Heart right ventricle (tissue), 16 donors: ENCODE measurements around the gene DNAJB6. TPM values are rescaled to one million over a fixed set of nuclear protein-coding genes. Genes with fewer than 3 reads are reported as not detected.

Experiments
- ATAC-seq, 8 donors: fragments of 200-7000 bp; cut with Tn5 transposase; one replicate each; pipeline ENCODE4 v1.9.1; 2020; ENCODE audit warnings: mild to moderate bottlenecking in 8 of 8, moderate library complexity in 8 of 8, moderate number of reproducible peaks in 1 of 8
- DNase-seq, 2 donors: peaks; one replicate each; pipeline ENCODE4 v3.0.0-alpha.2; 2020
- H3K27ac ChIP-seq, 10 donors: fragments of 200-600 bp; sonication (generic) in 2 of 10; one replicate each; pipeline versions ENCODE4 v1.5.0 to v1.8.0; 2020 to 2022; ENCODE audit warnings: mild to moderate bottlenecking in 3 of 10
- H3K27me3 ChIP-seq, 7 donors: fragments of 200-600 bp; one replicate each; pipeline ENCODE4 v1.8.0; 2021 to 2022; ENCODE audit warnings: mild to moderate bottlenecking in 2 of 7
- H3K36me3 ChIP-seq, 9 donors: fragments of 200-600 bp; sonication (generic) in 1 of 9; one replicate each; pipeline versions ENCODE4 v1.5.0 to v1.8.0; 2020 to 2022; ENCODE audit warnings: mild to moderate bottlenecking in 2 of 9
- H3K4me1 ChIP-seq, 9 donors: fragments of 200-600 bp; sonication (generic) in 1 of 9; one replicate each; pipeline versions ENCODE4 v1.5.0 to v1.8.0; 2020 to 2022; ENCODE audit warnings: mild to moderate bottlenecking in 4 of 9
- H3K4me3 ChIP-seq, 10 donors: fragments of 200-600 bp; sonication (generic) in 2 of 10; one replicate each; pipeline versions ENCODE4 v1.5.0 to v1.8.0; 2020 to 2022; ENCODE audit warnings: mild to moderate bottlenecking in 7 of 10, moderate library complexity in 2 of 10
- H3K9me3 ChIP-seq, 11 donors: fragments of 200-600 bp in 10 of 11; sonication (generic) in 2 of 11; one replicate each; pipeline versions ENCODE4 v1.5.0 to v1.8.0; 2013 to 2022; ENCODE audit warnings: mild to moderate bottlenecking in 2 of 11, control low read depth in 1 of 11, moderate library complexity in 1 of 11
- CTCF ChIP-seq, 9 donors: fragments of 200-600 bp; sonication (generic) in 2 of 9; IDR thresholded peaks; one replicate each; pipeline versions ENCODE4 v1.5.0 to v1.8.0; 2021 to 2022; ENCODE audit warnings: antibody characterized with exemption in 9 of 9, mild to moderate bottlenecking in 5 of 9, moderate library complexity in 1 of 9
- WGBS, 2 donors: extraction: QIAGEN DNeasy Blood & Tissue Kit; methylation state at CpG; one replicate each; pipeline ENCODE4 v1.1.7; 2013; ENCODE audit warnings: inconsistent platforms in 1 of 2; 5-methylcytosine and 5-hydroxymethylcytosine counted together
- intact Hi-C, 10 donors: fragments of 100-400 bp; cut with DNase I; formaldehyde crosslinking; loops; one replicate each; pipeline versions ENCODE4 v1.11.1 to v1.14.2; 2022
- polyA plus RNA-seq, 2 donors: library from polyadenylated mRNA; stranded (reverse); fragments of 200-250 nt; gene quantifications; one replicate each; pipeline ENCODE4 v1.2.3, GENCODE V29; 2013
- total RNA-seq, 10 donors: library from RNA; stranded (reverse); fragmentation: NEBNext Ultra II Directional in 3 of 10; extraction: Animal tissue kit (Norgen Biotek cat#: 25700) in 3 of 10; gene quantifications; one replicate each; pipeline versions ENCODE4 v1.2.1 to v1.2.4, GENCODE V29; 2021 to 2023
- donor health status: Arrhythmogenic right ventricular cardiomyopathy.
- donor health status: ischemic (EF 13 %, LVEDD 7.1; RV severe dilation, severe dysfunction).
- donor health status: healthy with polysubstance abuse.
- donor health status: DM: no; HTN: yes; CAD: no.
- donor health status: DM: no; HTN: no; CAD: no.
- donor health status: ischemic (EF 25% LVEDD 6.9; RV normal size, moderate dysfunction).
- donor health status: ischemic (EF 25% LVEDD 5.7; RV mildly dilated, moderate dysfunction).
- donor health status: healthy.
- donor health status: DM: yes; HTN: yes; CAD: no.
- donor health status: Ischemic cardiomyopathy.
- donor health status: ischemic (EF 35%, LVEDD 5.7; RV mildly dilated, moderate dysfunction).
- donor health status: nonischemic (EF 11% LVEDD 7.7; RV severe dilation, severe dysfunction).
- donor health status: DM: yes; HTN: yes; CAD: no.
- donor health status: PGD.
- donor health status: ischemic (EF 29% LVEDD 5.4; RV normal size, mild dysfunction).
- donor health status: nonischemic (EF 23%, LVEDD 6.1; RV moderate dilation, normal function).

DNAJB6 gene
- total and polyA plus RNA-seq, 12 donors, result 114 to 200 (median 183) TPM

- Histone ChIP-seq H3K27me3 (peaks cover 0 to 75% (median 47%) of the 10 kb centered on the region in 7 donors), H3K4me3 (no peak overlapping the region), H3K27ac (no peak overlapping the region), H3K9me3 (no peaks in the 10 kb centered on the region), H3K4me1 (no peaks in the 10 kb centered on the region), H3K36me3 (no peaks in the 10 kb centered on the region)
- no peak for DNase-seq
- intact Hi-C loops, result no loop called here
- ATAC-seq, result no peak
- no peak for TF ChIP-seq CTCF (IDR thresholded peaks at IDR 0.05)
- 51 to 53% methylated on average over 11 to 12 of the region's 12 CpGs for WGBS, 2 donors
Observed at GRCh38 chr7:157461573-157462418, 125.0 kb downstream of the DNAJB6 start.

- intact Hi-C loops, result no loop called here
- DNase-seq (no peak), ATAC-seq (no peak)
- Histone ChIP-seq H3K36me3 (no peaks in the 10 kb centered on the region), H3K27ac (no peak overlapping the region), H3K4me1 (no peaks in the 10 kb centered on the region), H3K4me3 (no peak overlapping the region), H3K27me3 (peaks cover 0 to 75% (median 47%) of the 10 kb centered on the region in 7 donors), H3K9me3 (no peaks in the 10 kb centered on the region)
- WGBS, 2 donors, result 83 to 85% methylated on average over 20 of the region's 20 CpGs
- TF ChIP-seq CTCF (IDR thresholded peaks at IDR 0.05), result no peak
Observed at GRCh38 chr7:157462419-157462771, 125.6 kb downstream of the DNAJB6 start.

- WGBS, 2 donors, result 65 to 67% methylated on average over 10 of the region's 10 CpGs
- no peak overlapping the region for H3K27ac ChIP-seq
- DNase-seq (no peak), ATAC-seq (no peak)
- intact Hi-C loops, result no loop called here
- no peaks in the 10 kb centered on the region for H3K36me3 ChIP-seq
- H3K9me3 ChIP-seq, result no peaks in the 10 kb centered on the region
- no peak overlapping the region for H3K4me3 ChIP-seq
- TF ChIP-seq CTCF (IDR thresholded peaks at IDR 0.05), result no peak
- H3K27me3 ChIP-seq, result peaks cover 0 to 75% (median 47%) of the 10 kb centered on the region in 7 donors
- no peaks in the 10 kb centered on the region for H3K4me1 ChIP-seq
Observed at GRCh38 chr7:157462840-157463239, 126.0 kb downstream of the DNAJB6 start.

DNA sequence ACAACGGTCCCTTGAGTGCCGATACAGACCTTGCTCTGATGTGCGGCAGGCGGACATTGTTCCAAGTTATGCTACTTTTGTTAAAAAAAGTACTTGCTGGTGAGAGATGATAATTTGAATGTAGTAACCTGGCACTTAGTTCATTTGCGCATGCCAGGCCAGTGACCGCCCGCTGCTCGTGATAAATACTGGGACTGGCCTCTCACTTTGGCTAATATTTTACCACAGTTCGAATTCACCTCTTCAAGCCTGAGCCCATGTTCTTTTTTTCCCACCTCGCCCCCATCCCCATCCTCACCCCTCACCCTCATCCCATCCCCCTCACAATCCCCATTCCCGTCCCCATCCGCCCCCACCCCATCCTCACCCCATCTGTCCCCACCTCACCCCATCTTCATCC lies 126.4 kb downstream of the DNAJB6 start:
- Histone ChIP-seq H3K4me1 (no peaks in the 10 kb centered on the region), H3K27me3 (peaks cover 0 to 75% (median 49%) of the 10 kb centered on the region in 7 donors), H3K27ac (no peak overlapping the region), H3K9me3 (no peaks in the 10 kb centered on the region), H3K36me3 (no peaks in the 10 kb centered on the region), H3K4me3 (no peak overlapping the region)
- WGBS, 2 donors, result 76 to 80% methylated on average over 12 of the region's 12 CpGs
- intact Hi-C loops, result no loop called here
- ATAC-seq (no peak), DNase-seq (no peak)
- TF ChIP-seq CTCF (IDR thresholded peaks at IDR 0.05), result no peak
